SK-N-SH (cell line): Measurements from ENCODE around the gene CTNNA3. TPM values are rescaled to one million over a fixed set of nuclear protein-coding genes. Genes with fewer than 3 reads are reported as not detected.

Experiments
- CTCF ChIA-PET: fragments of 300-600, 350-600 bp; formaldehyde crosslinking; extraction: SDS; loops from one replicate; lab custom pipeline; 2021; lab: Yijun Ruan, JAX
- POLR2A ChIA-PET: fragments of 350-600 bp; sonication (Branson Sonifier 250); formaldehyde crosslinking; extraction: SDS; loops from one replicate; lab custom pipeline; 2020; ENCODE audit warnings: antibody characterized with exemption, inconsistent platforms; lab: Yijun Ruan, JAX
- DNase-seq: peaks from one replicate; pipeline ENCODE4 v3.0.0; 2012
- H2AFZ ChIP-seq: fragments of 200-600 bp; sonication (generic); 2 replicates; pipeline ENCODE4 v1.8.1; 2016; ENCODE audit warnings: antibody characterized with exemption, mild to moderate bottlenecking, low read depth
- H3F3A ChIP-seq: fragments of 200-600 bp; sonication (generic); replicated peaks from 2 replicates; pipeline ENCODE3; 2016; ENCODE audit warnings: antibody characterized with exemption, mild to moderate bottlenecking; ENCODE audit not compliant: insufficient read depth
- H3K27ac ChIP-seq, 2 experiments: fragments of 200-500 bp in 1 of 2; fragments of 200-600 bp in 1 of 2; sonication (Bioruptor generic) in 1 of 2; sonication (generic), shearing (Covaris generic) in 1 of 2; 2 replicates each; pipeline versions ENCODE4 v1.5.1 to v1.6.1; 2014 to 2016; ENCODE audit warnings: low read depth in 2 of 2, inconsistent platforms in 1 of 2, low read length in 1 of 2, mild to moderate bottlenecking in 1 of 2, mixed read lengths in 1 of 2
- H3K27me3 ChIP-seq: fragments of 200-600 bp; sonication (generic), shearing (Covaris generic); 2 replicates; pipeline ENCODE4 v1.6.1; 2016; ENCODE audit warnings: mixed run types; ENCODE audit not compliant: insufficient read depth
- H3K36me3 ChIP-seq, 2 experiments: fragments of 200-500 bp in 1 of 2; fragments of 200-600 bp in 1 of 2; sonication (Bioruptor generic) in 1 of 2; sonication (generic) in 1 of 2; replicated peaks in 1 of 2; 2 replicates each; pipeline versions ENCODE3 to v1.5.1; 2014 to 2016; ENCODE audit warnings: low read length in 1 of 2, mild to moderate bottlenecking in 1 of 2; ENCODE audit not compliant: insufficient read depth in 2 of 2, control insufficient read depth in 1 of 2
- H3K4me1 ChIP-seq, 2 experiments: fragments of 200-500 bp in 1 of 2; fragments of 200-600 bp in 1 of 2; sonication (Bioruptor generic) in 1 of 2; sonication (generic), shearing (Covaris generic) in 1 of 2; 2 replicates each; pipeline versions ENCODE4 v1.5.1 to v1.6.1; 2014 to 2016; ENCODE audit warnings: low read depth in 1 of 2, low read length in 1 of 2, mixed run types in 1 of 2; ENCODE audit not compliant: insufficient read depth in 2 of 2, control insufficient read depth in 1 of 2
- H3K4me2 ChIP-seq: fragments of 200-600 bp; sonication (generic), shearing (Covaris generic); 2 replicates; pipeline ENCODE4 v1.6.1; 2017; ENCODE audit warnings: mixed run types
- H3K4me3 ChIP-seq, 2 experiments: fragments of 200-500 bp in 1 of 2; fragments of 200-600 bp in 1 of 2; sonication (Bioruptor generic) in 1 of 2; sonication (generic), shearing (Covaris generic) in 1 of 2; 2 replicates each; pipeline versions ENCODE4 v1.5.1 to v1.8.1; 2014 to 2016; ENCODE audit warnings: low read depth in 2 of 2, inconsistent platforms in 1 of 2, low read length in 1 of 2, mild to moderate bottlenecking in 1 of 2, mixed read lengths in 1 of 2, moderate library complexity in 1 of 2
- H3K79me2 ChIP-seq: fragments of 200-600 bp; sonication (generic); 2 replicates; pipeline ENCODE4 v1.8.1; 2017; ENCODE audit warnings: mild to moderate bottlenecking; ENCODE audit not compliant: insufficient read depth
- H3K9ac ChIP-seq: fragments of 200-600 bp; sonication (generic); 2 replicates; pipeline ENCODE4 v1.6.1; 2017; ENCODE audit warnings: mixed run types
- H3K9me2 ChIP-seq: fragments of 200-600 bp; sonication (generic); 2 replicates; pipeline ENCODE4 v1.6.1; 2017; ENCODE audit warnings: mixed run types
- H3K9me3 ChIP-seq: fragments of 200-600 bp; sonication (generic); 2 replicates; pipeline ENCODE4 v1.6.1; 2017; ENCODE audit warnings: mixed run types, mild to moderate bottlenecking, moderate library complexity
- H4K20me1 ChIP-seq: fragments of 200-600 bp; sonication (generic); 2 replicates; pipeline ENCODE4 v1.6.1; 2017; ENCODE audit warnings: mild to moderate bottlenecking, mixed run types; ENCODE audit not compliant: insufficient read depth
- CHD2 ChIP-seq: fragments of 150-350 bp; IDR thresholded peaks from 2 replicates; pipeline ENCODE4 v1.6.1; 2018; ENCODE audit warnings: low read length; ENCODE audit not compliant: partially characterized antibody
- EP300 ChIP-seq, 2 experiments: IDR thresholded peaks; 2 replicates each; pipeline versions ENCODE4 v1.4.0 to v1.6.1; 2012; ENCODE audit warnings: borderline replicate concordance in 1 of 2, low read depth in 1 of 2, low read length in 1 of 2
- EZH2phosphoT487 ChIP-seq: fragments of 200-600 bp; sonication (generic); IDR thresholded peaks from 2 replicates; pipeline ENCODE4 v1.6.1; 2017; ENCODE audit warnings: low read depth, mixed run types, mild to moderate bottlenecking, antibody characterized with exemption, moderate library complexity, borderline replicate concordance
- FOSL2 ChIP-seq: IDR thresholded peaks from 2 replicates; pipeline ENCODE4 v1.4.0; 2012; ENCODE audit warnings: low read depth, mild to moderate bottlenecking, moderate library complexity, borderline replicate concordance
- FOXJ3 ChIP-seq: sonication (generic); formaldehyde crosslinking; IDR thresholded peaks from 2 replicates; pipeline ENCODE4 v1.5.1; 2020; ENCODE audit warnings: mild to moderate bottlenecking, missing genetic modification reagents
- JUND ChIP-seq: IDR thresholded peaks from 2 replicates; pipeline ENCODE4 v1.4.0; 2012
- MAX ChIP-seq: IDR thresholded peaks from 2 replicates; pipeline ENCODE4 v1.4.0; 2012; ENCODE audit warnings: low read depth
- NRF1 ChIP-seq: IDR thresholded peaks from 2 replicates; pipeline ENCODE4 v1.6.1; 2012; ENCODE audit warnings: low read depth, mild to moderate bottlenecking, low read length
- PBX3 ChIP-seq: IDR thresholded peaks from 2 replicates; pipeline ENCODE4; 2012
- RCOR1 ChIP-seq: fragments of 150-350 bp; IDR thresholded peaks from 2 replicates; pipeline ENCODE4 v1.6.1; 2017; ENCODE audit warnings: antibody characterized with exemption, low read length
- RXRA ChIP-seq: IDR thresholded peaks from 2 replicates; pipeline ENCODE4 v1.4.0; 2012; ENCODE audit warnings: low read depth, mild to moderate bottlenecking, borderline replicate concordance
- SIN3A ChIP-seq: IDR thresholded peaks from 2 replicates; pipeline ENCODE4 v1.6.1; 2012; ENCODE audit warnings: low read depth, mild to moderate bottlenecking, low read length, moderate library complexity, borderline replicate concordance
- SMC3 ChIP-seq: IDR thresholded peaks from 2 replicates; pipeline ENCODE4 v1.6.1; 2012; ENCODE audit warnings: low read depth, low read length, improper control_type of control experiment
- TCF12 ChIP-seq: IDR thresholded peaks from 2 replicates; pipeline ENCODE4 v1.4.0; 2012
- TEAD4 ChIP-seq: IDR thresholded peaks from 2 replicates; pipeline ENCODE4 v1.4.0; 2012; ENCODE audit warnings: mild to moderate bottlenecking, borderline replicate concordance; ENCODE audit not compliant: insufficient read depth
- USF2 ChIP-seq: fragments of 150-350 bp; IDR thresholded peaks from 2 replicates; pipeline ENCODE4 v1.6.1; 2017; ENCODE audit warnings: antibody characterized with exemption, low read length, low read depth, borderline replicate concordance
- YY1 ChIP-seq: IDR thresholded peaks from 2 replicates; pipeline ENCODE4 v1.4.0; 2012; ENCODE audit warnings: low read depth, mild to moderate bottlenecking
- ZBTB33 ChIP-seq: IDR thresholded peaks from 2 replicates; pipeline ENCODE4 v1.4.0; 2012; ENCODE audit warnings: low read depth, borderline replicate concordance
- WGBS: methylation state at CpG from one replicate; pipeline ENCODE4 v1.1.6; 2017; ENCODE audit warnings: low lambda C conversion rate; 5-methylcytosine and 5-hydroxymethylcytosine counted together
- polyA plus RNA-seq, 3 experiments: library from polyadenylated mRNA; depleted of rRNA; stranded (reverse); fragments of >200 nt; gene quantifications; 2 replicates each; pipeline ENCODE4 v1.2.3, GENCODE V29; 2012

The CTNNA3 gene
- polyA plus RNA-seq, 1 of the 3 experiments (the other 2 are of a cell fraction): not detected

GRCh38 chr10:67621834-67622233, 74.2 kb downstream of the CTNNA3 start:
- Histone ChIP-seq H3K79me2 (no peaks in the 10 kb centered on the region), H2AFZ (no peak overlapping the region), H4K20me1 (no peaks in the 10 kb centered on the region), H3K4me1 (no peaks in the 10 kb centered on the region; a peak in 1 of 4 replicates), H3K27me3 (no peaks in the 10 kb centered on the region), H3K4me2 (no peak overlapping the region), H3K9me2 (no peaks in the 10 kb centered on the region), H3K36me3 (no peaks in the 10 kb centered on the region), H3F3A (no peaks in the 10 kb centered on the region), H3K9ac (no peak overlapping the region), H3K9me3 (no peaks in the 10 kb centered on the region), H3K4me3 (no peak overlapping the region), H3K27ac (no peak overlapping the region)
- 6% methylated on average over 3 of the region's 3 CpGs for WGBS
- CTCF ChIA-PET: no interaction called here
- no peak for DNase-seq
- POLR2A ChIA-PET: no interaction called here
- TF ChIP-seq CHD2 (no peak), USF2 (no peak), RXRA (no peak), TCF12 (no peak), FOXJ3 (CRISPR knock-in tag) (no peak), SIN3A (no peak), MAX (no peak), YY1 (no peak), PBX3 (no peak), RCOR1 (no peak), JUND (no peak), TEAD4 (no peak), NRF1 (no peak), SMC3 (no peak), FOSL2 (no peak), ZBTB33 (no peak), EZH2phosphoT487 (no peak), EP300 (IDR thresholded peaks at IDR 0.05; ENCODE audit: borderline replicate concordance in 1 of 2, low read depth in 1 of 2, low read length in 1 of 2) (no peak)
